ENCODE measurements around the gene NLRC5.
"Not testable (repeated sequence)": the region's sequence is repeated elsewhere in the genome, so short reads cannot be mapped to it uniquely, and the experiment has no call there.

Gene NLRC5

GRCh38 chr16:57049678-57050077, 60.3 kb downstream of the NLRC5 start:
- no peak for DNase-seq

- no peak for DNase-seq
Observed at GRCh38 chr16:57051696-57052228, 62.4 kb downstream of the NLRC5 start.

- DNase-seq, result no peak
Observed at GRCh38 chr16:57053206-57053605, 63.8 kb downstream of the NLRC5 start.

GRCh38 chr16:57054338-57054737, 65.0 kb downstream of the NLRC5 start:
- no peak for DNase-seq

- DNase-seq, result no peak
Observed at GRCh38 chr16:57054771-57055170, 65.4 kb downstream of the NLRC5 start.

GRCh38 chr16:57055671-57056070, 66.3 kb downstream of the NLRC5 start:
- DNase-seq, result no peak

GRCh38 chr16:57058291-57058861, 69.0 kb downstream of the NLRC5 start:
- DNase-seq, result no peak

- no peak for DNase-seq
Observed at GRCh38 chr16:57060323-57061083, 71.1 kb downstream of the NLRC5 start.

GRCh38 chr16:57061084-57061905, 71.9 kb downstream of the NLRC5 start:
- DNase-seq, result no peak

- DNase-seq, result no peak
Observed at GRCh38 chr16:57062329-57062728, 73.0 kb downstream of the NLRC5 start.

GRCh38 chr16:57063189-57063588, 73.8 kb downstream of the NLRC5 start:
- DNase-seq, result not testable (repeated sequence)

GRCh38 chr16:57064995-57065394, 75.6 kb downstream of the NLRC5 start:
- DNase-seq, result no peak

- no peak for DNase-seq
Observed at GRCh38 chr16:57066625-57067024, 77.3 kb downstream of the NLRC5 start.

- no peak for DNase-seq
Observed at GRCh38 chr16:57067347-57067746, 78.0 kb downstream of the NLRC5 start.

- DNase-seq, result no peak
Observed at GRCh38 chr16:57069053-57069452, 79.7 kb downstream of the NLRC5 start.

- no peak for DNase-seq
Observed at GRCh38 chr16:57069635-57070370, 80.4 kb downstream of the NLRC5 start.

- DNase-seq, result no peak
Observed at GRCh38 chr16:57070424-57070823, 81.1 kb downstream of the NLRC5 start.

- DNase-seq, result not testable (repeated sequence)
Observed at GRCh38 chr16:57071081-57071732, 81.8 kb downstream of the NLRC5 start.

- peak in 1 of 2 experiments; percentile 42 for DNase-seq
Observed at GRCh38 chr16:57071831-57072582, 82.7 kb downstream of the NLRC5 start.

- no peak for DNase-seq
Observed at GRCh38 chr16:57072616-57073275, 83.4 kb downstream of the NLRC5 start.

- no peak for DNase-seq
Observed at GRCh38 chr16:57077714-57078113, 88.4 kb downstream of the NLRC5 start.
